GM12878 (cell line): ENCODE measurements around the gene CUL4A.

Experiments
- ATF3 ChIP-seq: IDR thresholded peaks from 2 replicates; pipeline ENCODE4 v1.6.1; 2011; ENCODE audit warnings: low read depth, mild to moderate bottlenecking, low read length, moderate library complexity, borderline replicate concordance; ENCODE audit errors: extremely low read depth
- CHD1 ChIP-seq: IDR thresholded peaks from 2 replicates; pipeline ENCODE4 v1.6.1; 2012; ENCODE audit warnings: low read depth, low read length, improper control_type of control experiment
- CHD4 ChIP-seq: fragments of 200-600 bp; sonication (generic); IDR thresholded peaks from 2 replicates; pipeline ENCODE4 v1.6.1; 2016; ENCODE audit warnings: mild to moderate bottlenecking
- CREB1 ChIP-seq: IDR thresholded peaks from 2 replicates; pipeline ENCODE4 v1.6.1; 2012; ENCODE audit warnings: low read depth, mild to moderate bottlenecking, inconsistent platforms
- CTCF ChIP-seq, 3 experiments: IDR thresholded peaks in 2 of 3; conservative IDR thresholded peaks in 1 of 3; 2 replicates each; pipeline ENCODE4 v1.5.1; 2011; ENCODE audit warnings: low read depth in 3 of 3, low read length in 3 of 3, mild to moderate bottlenecking in 3 of 3, control low read depth in 2 of 3, moderate library complexity in 2 of 3, inconsistent platforms in 1 of 3, mixed read lengths in 1 of 3; ENCODE audit not compliant: control insufficient read depth in 2 of 3, insufficient read depth in 1 of 3; ENCODE audit errors: extremely low read depth in 1 of 3
- E2F4 ChIP-seq: IDR thresholded peaks from 2 replicates; pipeline ENCODE4 v1.6.1; 2012; ENCODE audit warnings: low read depth, low read length, improper control_type of control experiment
- EZH2 ChIP-seq: IDR thresholded peaks from 2 replicates; pipeline ENCODE4 v1.6.1; 2012; ENCODE audit warnings: low read depth, mild to moderate bottlenecking, control low read depth, inconsistent platforms, low read length, borderline replicate concordance; ENCODE audit not compliant: control insufficient read depth
- NRF1 ChIP-seq: conservative IDR thresholded peaks from 2 replicates; pipeline ENCODE4 v1.6.1; 2011; ENCODE audit warnings: mild to moderate bottlenecking, low read depth, low read length, improper control_type of control experiment
- POLR2A ChIP-seq: IDR thresholded peaks from 2 replicates; pipeline ENCODE4 v1.6.1; 2011; ENCODE audit warnings: low read depth, mild to moderate bottlenecking, low read length
- POLR2AphosphoS5 ChIP-seq: IDR thresholded peaks from 2 replicates; pipeline ENCODE4 v1.6.1; 2011; ENCODE audit warnings: mild to moderate bottlenecking, low read length, inconsistent platforms
- RFX5 ChIP-seq: IDR thresholded peaks from 2 replicates; pipeline ENCODE4 v1.6.1; 2011; ENCODE audit warnings: low read depth, low read length, improper control_type of control experiment
- SUZ12 ChIP-seq: fragments of 200-600 bp; sonication (generic); IDR thresholded peaks from one replicate; pipeline ENCODE4 v1.6.1; 2018; ENCODE audit warnings: antibody characterized with exemption, mild to moderate bottlenecking; ENCODE audit not compliant: unreplicated experiment
- ZNF24 ChIP-seq: fragments of 450-650 bp; IDR thresholded peaks from 2 replicates; pipeline ENCODE4 v1.6.1; 2017; ENCODE audit warnings: antibody characterized with exemption, mild to moderate bottlenecking
- ZNF274 ChIP-seq: IDR thresholded peaks from one replicate; pipeline ENCODE4 v1.8.0; 2011; ENCODE audit not compliant: insufficient read length, insufficient read depth

- TF ChIP-seq CTCF (IDR thresholded peaks at IDR 0.05 in 2 of 3, conservative IDR thresholded peaks at IDR 0.05 in 1 of 3; ENCODE audit: control insufficient read depth in 2 of 3, extremely low read depth in 1 of 3, insufficient read depth in 1 of 3, low read depth in 3 of 3, low read length in 3 of 3) (no peak), ATF3 (no peak), ZNF274 (no peak), POLR2A (0 out of 2 replicates have a peak, but pooled peaks have one; percentile 24), SUZ12 (no peak), EZH2 (no peak), RFX5 (no peak), CHD4 (no peak), ZNF24 (no peak), NRF1 (no peak), E2F4 (no peak), CHD1 (no peak), CREB1 (no peak), POLR2AphosphoS5 (no peak; the same call in 1 of the 2 replicates)
These were observed 58.4 kb downstream of the CUL4A start for GRCh38 chr13:113267642-113268405.
